GM19468 (cell line): Measurements from ENCODE around the gene ADGRB3.
"Not testable (repeated sequence)": the region's sequence is repeated elsewhere in the genome, so short reads cannot be mapped to it uniquely, and the experiment has no call there.

ENCODE experiments used
- ATAC-seq: cut with Tn5 transposase; IDR thresholded peaks from one replicate; pipeline ENCODE4 v1.9.1; 2021; ENCODE audit warnings: mild to moderate bottlenecking, moderate library complexity, moderate number of reproducible peaks; ENCODE audit not compliant: unreplicated experiment; ENCODE audit errors: extremely low read depth

The ADGRB3 gene

DNA sequence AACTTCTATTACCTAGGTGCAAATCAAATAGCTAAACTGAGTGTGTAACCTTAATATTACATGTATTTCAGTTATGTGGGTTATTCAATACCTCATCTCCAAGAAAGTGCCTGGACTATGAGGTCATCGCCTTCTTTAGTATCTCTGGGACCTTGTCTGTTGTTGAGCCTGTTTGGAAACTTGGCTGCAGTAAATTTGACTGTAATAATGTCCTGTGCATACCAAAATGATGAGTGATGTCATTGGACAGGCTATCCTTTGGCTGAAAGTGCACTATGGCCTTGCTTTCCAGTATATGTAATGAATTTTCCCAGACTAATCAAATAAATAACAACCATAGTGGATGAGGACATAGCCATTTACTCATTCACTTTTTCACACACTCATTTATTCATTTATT, 455.1 kb downstream of the ADGRB3 start:
- no peak for ATAC-seq

DNA sequence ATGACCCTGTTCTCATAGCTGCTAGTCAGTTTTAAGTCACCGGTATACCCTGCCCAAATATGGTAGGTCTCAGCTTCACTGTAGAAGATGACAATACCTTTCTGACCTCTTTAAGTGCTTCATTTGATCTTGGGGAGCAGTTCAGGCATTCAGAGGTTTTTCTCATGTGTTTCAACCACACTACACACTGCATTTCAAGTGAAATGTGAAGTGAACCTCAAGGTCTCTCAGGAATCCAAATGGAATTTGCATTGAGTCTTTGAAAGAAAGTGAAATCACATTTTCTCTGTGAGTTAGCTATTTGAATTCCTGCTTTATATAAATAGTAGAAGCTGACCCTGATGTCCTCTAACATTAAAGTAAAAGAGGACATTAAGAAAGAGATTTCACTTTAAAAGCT, 461.6 kb downstream of the ADGRB3 start:
- no peak for ATAC-seq

DNA sequence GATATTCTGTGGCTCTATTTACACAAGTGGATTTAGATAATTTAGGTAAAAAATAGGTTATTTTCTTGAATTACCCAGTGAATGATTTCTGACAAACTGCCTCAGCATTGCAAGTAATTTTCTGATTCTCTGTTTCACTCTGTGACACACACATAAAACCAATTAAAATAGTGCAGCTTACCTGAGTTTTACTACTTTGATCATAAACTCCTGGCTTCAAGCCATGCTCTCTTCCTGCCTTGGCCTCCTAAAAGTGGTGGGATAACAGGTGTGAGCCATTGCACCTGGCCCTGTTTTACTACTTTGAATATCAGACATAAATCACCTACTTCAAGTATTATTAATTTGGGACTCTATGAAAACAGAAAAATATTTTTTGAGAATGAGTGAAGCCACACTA, 462.9 kb downstream of the ADGRB3 start:
- ATAC-seq: no peak

DNA sequence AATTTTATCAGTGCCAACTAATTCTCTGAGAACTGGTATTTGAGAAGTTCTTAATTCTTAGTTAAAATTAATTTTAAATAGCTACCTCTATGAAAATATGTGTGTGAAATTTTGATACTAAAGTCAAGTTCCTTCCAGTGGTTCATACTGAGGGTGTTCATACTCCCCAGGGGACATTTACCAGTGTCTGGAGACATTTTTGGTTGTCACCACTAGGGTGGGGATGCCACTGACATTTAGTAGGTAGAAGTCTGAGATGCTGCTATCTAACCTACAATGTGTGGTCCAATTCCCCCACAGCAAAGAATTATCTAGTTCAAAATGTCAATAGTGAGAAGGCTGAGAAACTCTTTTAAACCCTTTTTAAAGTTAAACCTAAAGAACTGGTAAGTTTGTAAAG, 463.8 kb downstream of the ADGRB3 start:
- no peak for ATAC-seq

DNA sequence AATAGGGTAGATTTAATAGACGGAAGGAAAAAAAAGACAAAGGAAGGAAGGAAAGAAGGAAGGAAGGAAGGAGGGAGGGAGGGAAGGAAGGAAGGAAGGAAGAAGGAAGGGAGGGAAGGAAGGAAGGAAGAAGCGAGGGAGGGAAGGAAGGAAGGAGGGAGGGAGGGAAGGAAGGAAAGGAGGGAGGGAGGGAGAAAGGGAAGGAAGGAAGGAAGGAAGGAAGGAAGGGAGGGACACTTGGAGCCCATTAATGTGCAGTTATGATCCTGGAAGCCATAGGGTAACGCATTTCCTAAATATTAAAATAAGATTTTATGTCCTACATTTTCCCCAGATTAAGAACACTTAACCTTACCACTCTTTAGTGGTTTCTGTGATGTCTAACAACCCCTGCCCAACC, 465.7 kb downstream of the ADGRB3 start:
- no peak for ATAC-seq

GRCh38 chr6:69102416-69102815, 467.3 kb downstream of the ADGRB3 start:
- no peak for ATAC-seq

- ATAC-seq: no peak
These were observed 470.2 kb downstream of the ADGRB3 start for GRCh38 chr6:69105288-69105687.

DNA sequence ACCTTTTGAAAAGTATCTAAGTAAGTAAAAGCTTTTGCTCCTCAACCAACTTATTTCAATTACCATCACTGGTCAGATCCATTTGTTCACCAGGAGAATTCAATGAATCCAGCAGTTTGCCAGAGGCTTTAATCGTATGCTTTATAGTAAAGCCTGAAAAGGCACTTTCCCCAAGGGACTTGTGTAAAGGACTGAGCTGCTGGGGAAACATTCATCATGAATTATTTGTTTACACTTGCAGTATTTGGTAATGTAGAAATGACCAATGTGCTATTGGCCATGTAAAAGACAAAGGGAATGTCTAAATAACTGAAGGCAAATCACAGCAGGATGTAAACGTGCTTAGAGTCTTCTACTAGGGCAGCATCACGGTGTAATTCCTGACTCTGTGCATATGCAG, 471.4 kb downstream of the ADGRB3 start:
- ATAC-seq: no peak

DNA sequence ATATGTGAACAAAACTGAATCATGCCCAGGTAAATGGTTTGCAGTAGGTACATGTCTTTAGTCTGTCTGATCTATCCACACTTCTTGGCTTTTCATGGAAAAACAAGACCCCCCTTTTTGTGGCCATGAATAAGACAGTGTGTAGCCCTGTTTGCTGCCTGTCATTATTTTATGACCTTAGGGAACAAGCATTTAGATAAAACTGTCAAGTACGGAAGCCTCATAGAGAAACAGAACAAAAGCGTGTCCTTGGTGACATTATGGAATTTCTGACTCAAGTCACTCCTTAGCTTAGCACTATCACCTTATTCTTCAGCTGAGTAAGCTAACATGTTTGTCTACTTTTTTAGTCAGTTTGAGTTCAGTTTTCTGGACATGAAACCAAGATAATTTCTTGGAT, 476.2 kb downstream of the ADGRB3 start:
- no peak for ATAC-seq

GRCh38 chr6:69116658-69117057, 481.6 kb downstream of the ADGRB3 start:
- no peak for ATAC-seq

- ATAC-seq: not testable (repeated sequence)
These were observed 486.7 kb downstream of the ADGRB3 start for GRCh38 chr6:69121461-69122406.

GRCh38 chr6:69122407-69122773, 487.3 kb downstream of the ADGRB3 start:
- ATAC-seq: no peak

DNA sequence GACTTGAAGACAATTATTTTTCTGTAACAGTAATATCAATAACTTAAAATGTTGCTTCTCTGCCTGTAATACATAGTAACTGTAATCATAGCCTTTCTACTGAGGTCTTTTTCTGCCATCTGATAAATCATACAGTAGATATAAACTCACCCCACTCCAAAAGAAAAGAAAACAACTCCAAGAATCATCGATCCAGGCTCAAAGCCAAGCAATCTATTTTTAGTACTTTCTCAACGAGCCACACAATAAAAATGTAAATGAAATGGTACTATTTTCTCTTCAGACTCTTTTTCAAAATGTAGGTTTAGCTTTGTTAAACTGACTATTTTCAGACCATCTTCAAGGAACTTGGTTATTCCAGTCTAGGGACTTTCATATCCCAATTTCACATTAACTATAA, 493.3 kb downstream of the ADGRB3 start:
- no peak for ATAC-seq

- no peak for ATAC-seq
These were observed 494.0 kb downstream of the ADGRB3 start for GRCh38 chr6:69129046-69129445.

DNA sequence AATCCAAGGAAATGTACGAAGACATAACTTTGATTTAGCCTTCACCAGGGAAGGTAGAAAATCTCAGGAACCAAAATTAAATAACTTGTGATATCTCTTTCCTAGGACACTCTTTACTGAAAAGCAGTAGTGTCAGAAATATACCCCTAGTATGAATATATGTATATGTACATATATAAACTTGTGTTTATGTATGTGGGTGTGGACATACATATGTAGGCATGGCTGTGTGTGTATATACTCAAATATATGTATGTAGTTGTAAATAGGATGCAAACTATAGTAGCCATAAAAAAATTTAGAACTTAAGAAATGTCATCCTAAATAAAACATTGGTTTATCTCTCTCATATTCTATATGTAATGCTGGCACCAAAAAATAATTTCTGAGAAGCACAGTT, 500.8 kb downstream of the ADGRB3 start:
- ATAC-seq: no peak

- ATAC-seq: no peak
These were observed 503.1 kb downstream of the ADGRB3 start for GRCh38 chr6:69138148-69138547.

DNA sequence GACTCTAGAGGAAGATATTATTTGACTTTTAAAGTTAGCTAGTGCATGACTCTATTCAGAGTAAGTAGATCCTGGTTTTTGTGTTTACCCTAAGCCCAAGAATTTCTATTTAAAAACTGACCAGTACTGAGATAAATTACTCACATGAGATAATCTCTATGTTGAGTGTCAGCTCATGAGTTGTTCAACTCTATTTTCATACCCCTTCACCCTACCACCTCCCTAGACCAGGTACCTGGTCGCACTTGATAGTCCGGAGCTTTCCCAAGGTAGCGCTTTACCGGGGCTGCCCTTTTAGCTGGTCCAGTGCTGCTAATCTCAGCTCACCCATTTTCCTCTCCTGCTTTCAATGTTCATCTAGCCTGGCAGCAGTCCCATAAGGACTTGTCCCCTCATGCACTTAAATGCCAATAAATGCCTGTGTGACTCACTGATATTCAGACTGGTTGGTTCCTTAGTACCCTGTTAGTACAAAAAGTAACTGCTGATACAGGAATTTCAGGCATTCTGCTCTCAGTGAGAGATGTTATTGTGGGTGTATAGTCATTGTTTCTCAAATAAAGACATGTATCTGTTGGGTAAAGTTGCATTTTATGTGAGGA, 503.9 kb downstream of the ADGRB3 start:
- ATAC-seq: no peak

- no peak for ATAC-seq
These were observed 510.0 kb downstream of the ADGRB3 start for GRCh38 chr6:69145062-69145461.

GRCh38 chr6:69146385-69146784, 511.3 kb downstream of the ADGRB3 start:
- ATAC-seq: no peak

DNA sequence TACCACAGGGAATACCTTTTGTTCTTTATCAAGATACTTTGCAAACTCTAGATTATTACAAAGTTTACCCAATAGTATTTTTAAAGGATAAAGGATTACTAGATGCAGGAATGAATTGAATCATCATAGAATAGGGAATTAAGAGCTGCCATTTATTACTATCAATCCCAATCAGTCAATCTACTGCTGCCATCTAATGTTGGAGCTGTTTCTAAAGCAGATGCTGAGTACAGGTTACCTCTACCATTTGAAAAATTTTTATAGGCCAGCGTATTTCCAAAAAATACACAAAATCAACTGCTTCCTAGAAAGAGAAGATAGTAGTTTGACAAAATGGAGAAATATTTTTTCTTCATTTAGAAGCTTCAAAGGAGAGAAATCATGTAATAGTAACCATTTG, 520.4 kb downstream of the ADGRB3 start:
- no peak for ATAC-seq

DNA sequence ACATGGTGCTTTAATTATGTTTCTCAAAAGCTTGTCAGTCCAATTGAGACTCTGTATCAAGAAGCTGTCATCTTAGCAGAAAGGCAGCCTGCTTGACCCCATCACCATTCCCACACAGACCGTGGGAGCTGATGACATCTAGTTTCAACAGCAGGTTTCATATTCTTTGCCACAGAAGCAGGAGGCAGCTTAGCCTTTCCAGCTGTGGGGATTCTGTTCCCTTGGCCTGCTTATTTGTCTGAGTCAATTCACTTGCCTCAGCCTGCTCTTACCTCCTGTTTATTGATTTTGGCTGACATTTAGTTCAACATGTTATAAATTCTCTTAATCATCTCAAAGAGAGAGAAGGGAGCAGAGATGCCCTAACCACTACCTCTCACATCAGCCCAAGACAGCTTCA, 527.7 kb downstream of the ADGRB3 start:
- ATAC-seq: no peak
